Skin epidermis (tissue), 12 donors: ENCODE measurements around the gene TARDBP.
"Not testable (repeated sequence)": the region's sequence is repeated elsewhere in the genome, so short reads cannot be mapped to it uniquely, and the experiment has no call there.

Experiments used
- H3K27ac ChIP-seq, 21 experiments: fragments of 200-600 bp; sonication (generic) in 11 of 21; one replicate each; pipeline ENCODE4 v1.5.0; 2020; ENCODE audit warnings: mild to moderate bottlenecking in 3 of 21, inconsistent platforms in 2 of 21, moderate library complexity in 2 of 21
- H3K4me3 ChIP-seq, 7 experiments: fragments of 200-600 bp; sonication (generic) in 2 of 7; one replicate each; pipeline ENCODE4 v1.5.0; 2020; ENCODE audit warnings: inconsistent platforms in 2 of 7, mild to moderate bottlenecking in 2 of 7, moderate library complexity in 1 of 7

The TARDBP gene

GRCh38 chr1:11039351-11040104 lies 27.1 kb downstream of the TARDBP start:
- Histone ChIP-seq H3K4me3 (no peak overlapping the region), H3K27ac (no peak overlapping the region)

- not testable (repeated sequence) for H3K27ac ChIP-seq, H3K4me3 ChIP-seq
Measured at GRCh38 chr1:11040105-11040429, 27.6 kb downstream of the TARDBP start.

- H3K27ac ChIP-seq = no peak overlapping the region
Measured at GRCh38 chr1:11041048-11041447, 28.6 kb downstream of the TARDBP start.

GRCh38 chr1:11042065-11042464 lies 29.6 kb downstream of the TARDBP start:
- Histone ChIP-seq H3K27ac (no peak overlapping the region), H3K4me3 (no peak overlapping the region)

More at GRCh38 chr1:11041048-11041447, 28.6 kb downstream of the TARDBP start:
- no peak overlapping the region for H3K4me3 ChIP-seq

- H3K27ac ChIP-seq = no peak overlapping the region
- H3K4me3 ChIP-seq = no peak overlapping the region
Measured at GRCh38 chr1:11042995-11043874, 30.8 kb downstream of the TARDBP start.

GRCh38 chr1:11044086-11044848 lies 31.8 kb downstream of the TARDBP start:
- H3K4me3 ChIP-seq = no peak overlapping the region
- no peak overlapping the region for H3K27ac ChIP-seq

GRCh38 chr1:11044849-11045427 lies 32.5 kb downstream of the TARDBP start:
- Histone ChIP-seq H3K27ac (no peak overlapping the region), H3K4me3 (no peak overlapping the region)

GRCh38 chr1:11045428-11046269 lies 33.2 kb downstream of the TARDBP start:
- H3K4me3 ChIP-seq = no peak overlapping the region
- H3K27ac ChIP-seq = no peak overlapping the region

- Histone ChIP-seq H3K27ac (no peak overlapping the region), H3K4me3 (no peak overlapping the region)
Measured at GRCh38 chr1:11046270-11046566, 33.8 kb downstream of the TARDBP start.

- no peak within 1 kb of the TSS for H3K27ac ChIP-seq
- H3K4me3 ChIP-seq = no peak within 1 kb of the TSS
Measured at GRCh38 chr1:11046625-11047365, 34.3 kb downstream of the TARDBP start, which contains the start of gene MASP2. Gene MASP2, minus strand, starts transcription at chr1:11047239. Its CDS starts 32 bp downstream, at chr1:11047207.

- H3K27ac ChIP-seq, H3K4me3 ChIP-seq: not testable (repeated sequence)
Measured at GRCh38 chr1:11051121-11051520, 38.7 kb downstream of the TARDBP start.

- Histone ChIP-seq H3K27ac (no peak overlapping the region), H3K4me3 (no peak overlapping the region)
Measured at GRCh38 chr1:11051781-11052511, 39.5 kb downstream of the TARDBP start.

GRCh38 chr1:11052839-11053757 lies 40.6 kb downstream of the TARDBP start:
- H3K27ac ChIP-seq = no peak overlapping the region
- no peak overlapping the region for H3K4me3 ChIP-seq

- Histone ChIP-seq H3K27ac (no peak overlapping the region), H3K4me3 (no peak overlapping the region)
Measured at GRCh38 chr1:11053758-11054137, 41.3 kb downstream of the TARDBP start.

GRCh38 chr1:11054181-11054580 lies 41.7 kb downstream of the TARDBP start:
- Histone ChIP-seq H3K4me3 (no peak overlapping the region), H3K27ac (no peak overlapping the region)

- Histone ChIP-seq H3K27ac (no peak overlapping the region), H3K4me3 (no peak overlapping the region)
Measured at GRCh38 chr1:11054666-11055065, 42.2 kb downstream of the TARDBP start.

- H3K27ac ChIP-seq = no peak overlapping the region
- no peak overlapping the region for H3K4me3 ChIP-seq
Measured at GRCh38 chr1:11055676-11056075, 43.2 kb downstream of the TARDBP start.
